ENCODE results near the gene CDH23. TPM values are rescaled to one million over a fixed set of nuclear protein-coding genes. Genes with fewer than 3 reads are reported as not detected.

Gene CDH23
- total RNA-seq, 4 donors from 2014 or later = 13.8 to 20.1 (median 17.3) TPM

GRCh38 chr10:71607082-71607443, 210.3 kb downstream of the CDH23 start:
- WGBS, 2 donors = 78 to 82% methylated on average over 5 of the region's 5 CpGs

GRCh38 chr10:71608819-71609768, 212.4 kb downstream of the CDH23 start:
- Histone ChIP-seq H3K27me3 (no peaks in the 10 kb centered on the region), H3K4me1 (peaks cover 0 to 28% (median 15%) of the 10 kb centered on the region in 4 donors), H3K9me3 (no peaks in the 10 kb centered on the region), H3K36me3 (no peaks in the 10 kb centered on the region), H3K4me3 (no peak overlapping the region), H3K27ac (no peak overlapping the region)
- peak; percentile 75 to 86 for DNase-seq (ENCODE audit: low spot score in 2 of 2)
- peak; percentile 71 to 85 (median 74) for TF ChIP-seq CTCF (IDR thresholded peaks at IDR 0.05)
- no peak for TF ChIP-seq POLR2A (IDR thresholded peaks at IDR 0.05)
- TF ChIP-seq EP300 (IDR thresholded peaks at IDR 0.05) = no peak
- 56 to 57% methylated on average over 20 of the region's 20 CpGs for WGBS, 2 donors

More at GRCh38 chr10:71607082-71607443, 210.3 kb downstream of the CDH23 start:
- Histone ChIP-seq H3K36me3 (no peaks in the 10 kb centered on the region), H3K4me1 (peaks cover 0 to 18% (median 5%) of the 10 kb centered on the region in 4 donors), H3K4me3 (no peak overlapping the region), H3K27me3 (no peaks in the 10 kb centered on the region), H3K9me3 (no peaks in the 10 kb centered on the region), H3K27ac (no peak overlapping the region)
- DNase-seq (ENCODE audit: low spot score in 2 of 2) = no peak
- no peak for TF ChIP-seq CTCF (IDR thresholded peaks at IDR 0.05)

DNA sequence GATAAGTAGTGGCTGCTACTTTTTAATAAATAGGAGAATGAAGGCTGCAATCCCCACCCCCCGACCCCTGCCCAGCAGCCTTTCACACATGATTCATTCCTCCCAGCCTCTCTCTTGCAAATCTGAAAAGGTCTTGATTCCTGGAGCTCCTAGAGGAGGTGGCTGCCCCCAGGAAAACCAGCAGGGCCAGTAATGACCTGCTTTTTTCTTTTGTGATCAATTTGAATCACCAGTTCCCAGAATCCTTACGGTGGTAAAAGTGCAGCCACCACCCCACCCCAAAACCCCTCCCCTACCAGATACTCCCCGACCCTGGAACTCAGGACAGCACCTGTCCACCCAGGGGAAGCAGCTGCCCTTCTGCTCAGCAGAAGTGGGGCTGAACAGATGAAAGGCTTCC, 213.9 kb downstream of the CDH23 start:
- peaks cover 0 to 28% (median 15%) of the 10 kb centered on the region in 4 donors for H3K4me1 ChIP-seq
- no peak for DNase-seq (ENCODE audit: low spot score in 2 of 2)

GRCh38 chr10:71611131-71611530, 214.4 kb downstream of the CDH23 start:
- H3K36me3 ChIP-seq = no peaks in the 10 kb centered on the region
- 49 to 54% methylated on average over 5 of the region's 5 CpGs for WGBS, 2 donors
- no peaks in the 10 kb centered on the region for H3K9me3 ChIP-seq
- peaks cover 0 to 28% (median 15%) of the 10 kb centered on the region in 4 donors for H3K4me1 ChIP-seq
- no peak overlapping the region for H3K4me3 ChIP-seq
- TF ChIP-seq CTCF (IDR thresholded peaks at IDR 0.05) (no peak), POLR2A (IDR thresholded peaks at IDR 0.05) (no peak), EP300 (IDR thresholded peaks at IDR 0.05) (no peak)
- H3K27me3 ChIP-seq = no peaks in the 10 kb centered on the region
- no peak for DNase-seq (ENCODE audit: low spot score in 2 of 2)
- no peak overlapping the region for H3K27ac ChIP-seq

More for the DNA sequence above, 213.9 kb downstream of the CDH23 start:
- TF ChIP-seq POLR2A (IDR thresholded peaks at IDR 0.05) = no peak
- no peak for TF ChIP-seq CTCF (IDR thresholded peaks at IDR 0.05)
- TF ChIP-seq EP300 (IDR thresholded peaks at IDR 0.05) = no peak
- H3K4me3 ChIP-seq = no peak overlapping the region
- no peaks in the 10 kb centered on the region for H3K27me3 ChIP-seq
- H3K27ac ChIP-seq = no peak overlapping the region
- H3K9me3 ChIP-seq = no peaks in the 10 kb centered on the region
- no peaks in the 10 kb centered on the region for H3K36me3 ChIP-seq
- 32 to 38% methylated on average over 2 to 3 of the region's 3 CpGs for WGBS, 2 donors

DNA sequence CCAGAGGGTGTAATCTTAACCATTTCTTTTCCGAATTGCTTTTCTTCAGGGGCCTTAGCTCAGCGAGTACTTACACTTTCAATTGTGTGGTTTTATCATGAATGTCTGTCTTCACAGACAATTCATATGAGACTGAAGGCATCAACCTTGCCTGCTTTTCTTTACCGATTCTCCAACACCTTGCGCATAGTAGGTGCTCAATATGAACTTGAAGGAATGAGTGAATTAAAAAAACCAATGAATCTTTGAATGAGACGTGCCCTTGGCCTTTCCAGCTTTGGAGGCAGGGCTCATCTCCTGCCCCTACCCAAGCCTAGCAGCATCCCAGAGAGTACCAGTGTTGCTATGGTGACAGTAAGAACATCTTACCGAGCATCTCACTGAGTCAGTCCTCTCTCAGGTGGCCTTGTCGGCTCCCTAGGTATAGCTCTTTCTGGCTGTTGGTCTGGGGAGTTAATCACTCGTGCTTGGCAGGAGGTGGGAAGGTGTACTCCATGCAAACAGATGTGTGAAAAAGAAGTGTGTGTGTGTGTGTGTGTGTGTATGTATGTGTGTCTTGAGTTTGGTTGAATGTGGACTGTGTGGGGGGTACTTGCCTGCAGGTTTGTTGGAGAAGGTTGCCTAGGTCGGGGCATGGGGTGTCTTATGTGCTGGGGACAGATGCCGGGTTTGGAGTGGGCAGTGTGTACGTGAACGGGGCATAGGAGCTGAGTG, 215.1 kb downstream of the CDH23 start:
- no peak for DNase-seq (ENCODE audit: low spot score in 2 of 2)
- Histone ChIP-seq H3K27me3 (no peaks in the 10 kb centered on the region), H3K27ac (no peak overlapping the region), H3K4me1 (peaks cover 0 to 28% (median 15%) of the 10 kb centered on the region in 4 donors), H3K36me3 (no peaks in the 10 kb centered on the region), H3K9me3 (no peaks in the 10 kb centered on the region), H3K4me3 (no peak overlapping the region)
- no peak for TF ChIP-seq EP300 (IDR thresholded peaks at IDR 0.05)
- TF ChIP-seq POLR2A (IDR thresholded peaks at IDR 0.05) = no peak
- TF ChIP-seq CTCF (IDR thresholded peaks at IDR 0.05) = no peak
- 84 to 88% methylated on average over 12 of the region's 12 CpGs for WGBS, 2 donors
